22Rv1 (cell line): ENCODE results near the gene SH3TC1.

Experiments used
- H3K27ac ChIP-seq: fragments of 450-650 bp; 2 replicates; pipeline ENCODE4 v1.5.1; 2017
- CTCF ChIP-seq: fragments of 450-650 bp; IDR thresholded peaks from 2 replicates; pipeline ENCODE4 v1.5.1; 2017; ENCODE audit warnings: mild to moderate bottlenecking
- ZFX ChIP-seq: fragments of 450-650 bp; IDR thresholded peaks from 2 replicates; pipeline ENCODE4 v1.6.1; 2017; ENCODE audit warnings: antibody characterized with exemption, borderline replicate concordance

SH3TC1 gene

GRCh38 chr4:8227201-8227770, 28.2 kb downstream of the SH3TC1 start:
- no peak for TF ChIP-seq ZFX
- TF ChIP-seq CTCF = no peak
- H3K27ac ChIP-seq = no peak overlapping the region

GRCh38 chr4:8227771-8228318, 28.8 kb downstream of the SH3TC1 start:
- no peak overlapping the region for H3K27ac ChIP-seq
- no peak for TF ChIP-seq ZFX
- TF ChIP-seq CTCF = no peak

- TF ChIP-seq CTCF (no peak), ZFX (no peak)
- no peak overlapping the region for H3K27ac ChIP-seq
Observed at GRCh38 chr4:8228319-8229250, 29.5 kb downstream of the SH3TC1 start.

GRCh38 chr4:8229331-8229975, 30.4 kb downstream of the SH3TC1 start:
- TF ChIP-seq ZFX = no peak
- no peak for TF ChIP-seq CTCF

GRCh38 chr4:8230033-8230432, 30.9 kb downstream of the SH3TC1 start:
- H3K27ac ChIP-seq = no peak overlapping the region
- no peak for TF ChIP-seq ZFX
- no peak for TF ChIP-seq CTCF

More at GRCh38 chr4:8229331-8229975, 30.4 kb downstream of the SH3TC1 start:
- no peak overlapping the region for H3K27ac ChIP-seq

- H3K27ac ChIP-seq = no peak overlapping the region
- TF ChIP-seq CTCF = no peak
- no peak for TF ChIP-seq ZFX
Observed at GRCh38 chr4:8230891-8231290, 31.8 kb downstream of the SH3TC1 start.
